Measurements from ENCODE around the gene ZSWIM5. TPM values are rescaled to one million over a fixed set of nuclear protein-coding genes. Genes with fewer than 3 reads are reported as not detected.
"Not testable (repeated sequence)": the region's sequence is repeated elsewhere in the genome, so short reads cannot be mapped to it uniquely, and the experiment has no call there.

The ZSWIM5 gene
- total and polyA plus RNA-seq, 2 experiments from 2014 or later: 2.0 to 4.0 TPM

DNA sequence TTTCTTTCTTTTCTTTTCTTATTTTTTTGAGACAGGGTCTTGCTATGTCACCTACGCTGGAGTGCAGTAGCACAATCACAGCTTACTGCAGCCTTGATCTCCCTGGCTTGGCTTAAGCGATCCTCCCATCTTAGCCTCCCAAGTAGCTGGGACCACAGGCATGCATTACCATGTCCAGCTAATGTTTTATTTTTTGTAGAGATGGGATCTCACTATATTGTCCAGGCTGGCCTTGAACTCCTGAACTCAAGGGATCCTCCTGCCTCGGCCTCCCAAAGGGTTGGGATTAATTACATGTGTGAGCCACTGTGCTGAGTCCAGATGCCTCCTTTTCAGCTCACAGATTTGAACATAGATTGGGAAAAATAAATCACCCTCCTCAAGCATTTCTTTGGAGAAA is 98.6 kb downstream of the ZSWIM5 start:
- H3K4me2 ChIP-seq: no peak overlapping the region
- no peak overlapping the region for H2AFZ ChIP-seq
- H3K9me2 ChIP-seq (replicated peaks; ENCODE audit: insufficient read depth): no peaks in the 10 kb centered on the region
- no peaks in the 10 kb centered on the region for H4K20me1 ChIP-seq (ENCODE audit: insufficient read depth, poor library complexity, severe bottlenecking)
- no peak for DNase-seq (ENCODE audit: low spot score)
- no peak overlapping the region for H3K27ac ChIP-seq
- TF ChIP-seq EZH2 (IDR thresholded peaks at IDR 0.05; ENCODE audit: borderline replicate concordance) (no peak), EZH2phosphoT487 (IDR thresholded peaks at IDR 0.05; ENCODE audit: low read depth, severe bottlenecking, unreplicated experiment) (no peak)
- TF ChIP-seq, protein P1, sequence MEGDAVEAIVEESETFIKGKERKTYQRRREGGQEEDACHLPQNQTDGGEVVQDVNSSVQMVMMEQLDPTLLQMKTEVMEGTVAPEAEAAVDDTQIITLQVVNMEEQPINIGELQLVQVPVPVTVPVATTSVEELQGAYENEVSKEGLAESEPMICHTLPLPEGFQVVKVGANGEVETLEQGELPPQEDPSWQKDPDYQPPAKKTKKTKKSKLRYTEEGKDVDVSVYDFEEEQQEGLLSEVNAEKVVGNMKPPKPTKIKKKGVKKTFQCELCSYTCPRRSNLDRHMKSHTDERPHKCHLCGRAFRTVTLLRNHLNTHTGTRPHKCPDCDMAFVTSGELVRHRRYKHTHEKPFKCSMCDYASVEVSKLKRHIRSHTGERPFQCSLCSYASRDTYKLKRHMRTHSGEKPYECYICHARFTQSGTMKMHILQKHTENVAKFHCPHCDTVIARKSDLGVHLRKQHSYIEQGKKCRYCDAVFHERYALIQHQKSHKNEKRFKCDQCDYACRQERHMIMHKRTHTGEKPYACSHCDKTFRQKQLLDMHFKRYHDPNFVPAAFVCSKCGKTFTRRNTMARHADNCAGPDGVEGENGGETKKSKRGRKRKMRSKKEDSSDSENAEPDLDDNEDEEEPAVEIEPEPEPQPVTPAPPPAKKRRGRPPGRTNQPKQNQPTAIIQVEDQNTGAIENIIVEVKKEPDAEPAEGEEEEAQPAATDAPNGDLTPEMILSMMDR (IDR thresholded peaks at IDR 0.05; ENCODE audit: poor library complexity): no peak
- H3K27me3 ChIP-seq: no peaks in the 10 kb centered on the region
- H3K4me1 ChIP-seq (ENCODE audit: insufficient read depth): no peaks in the 10 kb centered on the region
- no peaks in the 10 kb centered on the region for H3K79me2 ChIP-seq
- no peaks in the 10 kb centered on the region for H3K9me3 ChIP-seq (ENCODE audit: low read depth)
- WGBS (ENCODE audit: low lambda C conversion rate, missing lambda C conversion rate): 93% methylated on average over 3 of the region's 3 CpGs
- no peak overlapping the region for H3K4me3 ChIP-seq
- no peaks in the 10 kb centered on the region for H3K36me3 ChIP-seq (replicated peaks; ENCODE audit: insufficient read depth, low read depth)

DNA sequence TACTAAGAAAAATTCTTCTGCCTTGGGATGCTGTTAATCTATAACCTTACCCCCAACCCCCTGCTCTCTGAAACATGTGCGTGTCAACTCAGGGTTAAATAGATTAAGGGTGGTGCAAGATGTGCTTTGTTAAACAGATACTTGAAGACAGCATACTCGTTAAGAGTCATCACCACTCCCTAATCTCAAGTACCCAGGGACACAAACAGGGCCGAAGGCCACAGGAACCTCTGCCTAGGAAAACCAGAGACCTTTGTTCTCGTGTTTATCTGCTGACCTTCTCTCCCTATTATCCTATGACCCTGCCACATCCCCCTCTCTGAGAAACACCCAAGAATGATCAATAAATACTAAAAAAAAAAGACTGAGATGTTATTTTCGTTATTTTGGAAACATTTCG is 99.5 kb downstream of the ZSWIM5 start:
- H3K79me2 ChIP-seq; H3K27ac ChIP-seq; H4K20me1 ChIP-seq (ENCODE audit: insufficient read depth, poor library complexity, severe bottlenecking); H3K4me2 ChIP-seq; H3K4me3 ChIP-seq; DNase-seq (ENCODE audit: low spot score); H3K4me1 ChIP-seq (ENCODE audit: insufficient read depth); H3K27me3 ChIP-seq; H3K9me3 ChIP-seq (ENCODE audit: low read depth); H2AFZ ChIP-seq; H3K9me2 ChIP-seq (replicated peaks; ENCODE audit: insufficient read depth); H3K36me3 ChIP-seq (replicated peaks; ENCODE audit: insufficient read depth, low read depth): not testable (repeated sequence)
- WGBS (ENCODE audit: low lambda C conversion rate, missing lambda C conversion rate): 88% methylated on average over 6 of the region's 6 CpGs

DNA sequence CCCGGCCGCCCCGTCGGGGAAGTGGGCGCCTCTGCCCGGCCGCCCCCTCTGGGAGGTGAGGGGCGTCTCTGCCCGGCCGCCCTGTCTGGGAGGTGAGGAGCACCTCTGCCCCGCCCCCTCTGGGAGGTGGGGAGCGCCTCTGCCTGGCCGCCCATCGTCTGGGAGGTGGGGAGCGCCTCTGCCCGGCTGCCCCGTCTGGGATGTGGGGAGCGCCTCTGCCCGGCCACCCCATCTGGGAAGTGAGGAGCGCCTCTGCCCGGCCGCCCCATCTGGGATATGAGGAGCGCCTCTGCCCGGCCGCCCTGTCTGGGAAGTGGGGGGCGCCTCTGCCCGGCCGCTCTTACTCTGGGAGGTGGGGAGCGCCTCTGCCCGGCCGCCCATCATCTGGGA is 100.3 kb downstream of the ZSWIM5 start:
- not testable (repeated sequence) for H3K27ac ChIP-seq; H4K20me1 ChIP-seq (ENCODE audit: insufficient read depth, poor library complexity, severe bottlenecking); H3K4me2 ChIP-seq; H3K4me1 ChIP-seq (ENCODE audit: insufficient read depth); H3K79me2 ChIP-seq; H2AFZ ChIP-seq; DNase-seq (ENCODE audit: low spot score); H3K4me3 ChIP-seq; H3K27me3 ChIP-seq; H3K9me3 ChIP-seq (ENCODE audit: low read depth); H3K9me2 ChIP-seq (replicated peaks; ENCODE audit: insufficient read depth); H3K36me3 ChIP-seq (replicated peaks; ENCODE audit: insufficient read depth, low read depth)
- 100% methylated on average over 2 of the region's 31 CpGs for WGBS (ENCODE audit: low lambda C conversion rate, missing lambda C conversion rate)

DNA sequence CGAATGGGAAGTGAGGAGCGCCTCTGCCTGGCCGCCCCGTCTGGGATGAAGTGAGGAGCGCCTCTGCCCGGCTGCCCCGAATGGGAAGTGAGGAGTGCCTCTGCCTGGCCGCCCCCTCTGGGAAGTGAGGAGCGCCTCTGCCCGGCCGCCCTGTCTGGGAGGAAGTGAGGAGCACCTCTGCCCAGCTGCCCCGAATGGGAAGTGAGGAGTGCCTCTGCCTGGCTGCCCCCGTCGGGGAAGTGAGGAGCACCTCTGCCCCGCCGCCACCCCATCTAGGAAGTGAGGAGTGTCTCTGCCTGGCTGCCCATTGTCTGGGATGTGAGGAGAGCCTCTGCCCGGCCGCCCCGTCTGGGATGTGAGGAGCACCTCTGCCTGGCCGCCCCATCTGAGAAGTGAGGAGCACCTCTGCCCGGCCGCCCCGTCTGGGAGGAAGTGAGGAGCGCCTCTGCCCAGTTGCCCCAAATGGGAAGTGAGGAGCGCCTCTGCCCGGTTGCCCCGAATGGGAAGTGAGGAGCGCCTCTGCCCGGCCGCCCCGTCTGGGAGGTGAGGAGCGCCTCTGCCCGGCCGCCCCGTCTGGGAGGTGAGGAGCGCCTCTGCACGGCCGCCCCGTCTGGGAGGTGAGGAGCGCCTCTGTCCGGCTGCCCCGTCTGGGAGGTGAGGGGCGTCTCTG is 100.8 kb downstream of the ZSWIM5 start:
- WGBS (ENCODE audit: low lambda C conversion rate, missing lambda C conversion rate): 96% methylated on average over 10 of the region's 43 CpGs
- H3K4me2 ChIP-seq: not testable (repeated sequence)

DNA sequence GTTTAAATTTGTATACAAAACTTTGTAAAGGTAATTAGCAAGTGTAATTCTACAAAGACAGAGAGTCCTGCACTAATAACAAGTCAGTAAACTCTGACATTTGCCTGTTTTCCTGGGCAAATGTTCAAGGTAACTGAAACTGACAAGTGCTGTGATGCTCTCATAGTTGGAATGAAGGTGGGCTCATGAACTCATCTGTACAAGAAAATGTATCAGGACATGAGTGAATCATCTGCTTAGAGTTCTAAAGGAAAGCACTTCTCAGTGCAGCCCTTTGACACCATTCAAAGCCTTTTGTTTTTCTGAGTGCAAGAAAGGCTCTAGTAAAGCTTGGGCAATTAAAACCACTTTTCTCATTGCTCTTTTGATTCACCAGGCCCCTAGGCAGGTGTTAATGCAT is 102.9 kb downstream of the ZSWIM5 start:
- no peaks in the 10 kb centered on the region for H3K36me3 ChIP-seq (replicated peaks; ENCODE audit: insufficient read depth, low read depth)
- no peak for DNase-seq (ENCODE audit: low spot score)
- H4K20me1 ChIP-seq (ENCODE audit: insufficient read depth, poor library complexity, severe bottlenecking): no peaks in the 10 kb centered on the region
- H2AFZ ChIP-seq: no peak overlapping the region
- H3K4me3 ChIP-seq: no peak overlapping the region
- TF ChIP-seq EZH2phosphoT487 (IDR thresholded peaks at IDR 0.05; ENCODE audit: low read depth, severe bottlenecking, unreplicated experiment) (no peak), EZH2 (IDR thresholded peaks at IDR 0.05; ENCODE audit: borderline replicate concordance) (no peak)
- TF ChIP-seq, protein P1 (IDR thresholded peaks at IDR 0.05; ENCODE audit: poor library complexity): no peak
- H3K27ac ChIP-seq: no peak overlapping the region
- no peak overlapping the region for H3K4me2 ChIP-seq
- H3K79me2 ChIP-seq: no peaks in the 10 kb centered on the region
- no peaks in the 10 kb centered on the region for H3K9me2 ChIP-seq (replicated peaks; ENCODE audit: insufficient read depth)
- no peaks in the 10 kb centered on the region for H3K27me3 ChIP-seq
- H3K4me1 ChIP-seq (ENCODE audit: insufficient read depth): no peaks in the 10 kb centered on the region
- no peaks in the 10 kb centered on the region for H3K9me3 ChIP-seq (ENCODE audit: low read depth)

More for the DNA sequence above, 100.8 kb downstream of the ZSWIM5 start:
- not testable (repeated sequence) for H3K9me2 ChIP-seq (replicated peaks; ENCODE audit: insufficient read depth); DNase-seq (ENCODE audit: low spot score); H3K79me2 ChIP-seq; H3K4me1 ChIP-seq (ENCODE audit: insufficient read depth); H3K36me3 ChIP-seq (replicated peaks; ENCODE audit: insufficient read depth, low read depth); H3K27ac ChIP-seq; H3K4me3 ChIP-seq; H3K9me3 ChIP-seq (ENCODE audit: low read depth); H2AFZ ChIP-seq; H3K27me3 ChIP-seq; H4K20me1 ChIP-seq (ENCODE audit: insufficient read depth, poor library complexity, severe bottlenecking)

Measured in hepatocyte (in vitro differentiated cells).